ENCODE measurements around the gene ITPR1. TPM values are rescaled to one million over a fixed set of nuclear protein-coding genes. Genes with fewer than 3 reads are reported as not detected.

The ITPR1 gene
- total and polyA plus RNA-seq, 2 of the 4 experiments (the other 2 are of a cell fraction): 1.8 to 5.7 TPM

- Histone ChIP-seq H4K91ac (ENCODE audit: insufficient read depth, low read depth, low read length) (no peak overlapping the region), H3K14ac (replicated peaks; ENCODE audit: low read depth, low read length) (no peak overlapping the region), H3K9me1 (ENCODE audit: insufficient read depth, low read length) (no peaks in the 10 kb centered on the region), H2AK9ac (replicated peaks; ENCODE audit: low read depth, low read length, poor library complexity) (no peak overlapping the region), H2BK120ac (ENCODE audit: low read depth, low read length) (no peak overlapping the region), H3K36me3 (ENCODE audit: control insufficient read depth, insufficient read depth, low read length) (no peaks in the 10 kb centered on the region), H3K18ac (ENCODE audit: low read depth, low read length) (no peak overlapping the region), H3K56ac (ENCODE audit: extremely low read depth, insufficient read depth, low read length) (no peak overlapping the region), H3K79me1 (ENCODE audit: low read depth in 1 of 2, low read length in 2 of 2) (no peaks in the 10 kb centered on the region), H2BK20ac (ENCODE audit: low read depth, low read length) (no peak overlapping the region), H3K4me3 (ENCODE audit: insufficient read depth, low read depth, low read length) (no peak overlapping the region), H4K20me1 (ENCODE audit: insufficient read depth, low read length) (no peaks in the 10 kb centered on the region), H3K9ac (ENCODE audit: low read depth, low read length) (no peak overlapping the region), H3K4me1 (ENCODE audit: control insufficient read depth, insufficient read depth, low read length) (no peaks in the 10 kb centered on the region), H3K27ac (ENCODE audit: insufficient read depth, low read length) (no peak overlapping the region), H4K8ac (ENCODE audit: low read depth in 2 of 2, low read length in 2 of 2) (no peak overlapping the region), H3K23ac (ENCODE audit: low read depth, low read length) (no peak overlapping the region), H3K9me3 (ENCODE audit: control insufficient read depth, insufficient read depth, low read length) (no peaks in the 10 kb centered on the region), H4K5ac (ENCODE audit: low read depth, low read length) (no peak overlapping the region), H3K4me2 (ENCODE audit: low read depth, low read length) (no peak overlapping the region), H3K4ac (ENCODE audit: low read depth, low read length) (no peak overlapping the region), H2AK5ac (ENCODE audit: low read depth, low read length) (no peak overlapping the region), H3K27me3 (ENCODE audit: control insufficient read depth, insufficient read depth, low read length) (no peaks in the 10 kb centered on the region), H2BK5ac (ENCODE audit: low read depth, low read length, poor library complexity, severe bottlenecking) (no peak overlapping the region), H2AFZ (replicated peaks; ENCODE audit: low read length, poor library complexity) (no peak overlapping the region), H2BK15ac (ENCODE audit: low read depth, low read length) (no peak overlapping the region)
- ChIA-PET CTCF (no interaction called here), POLR2A (ENCODE audit: unreplicated experiment) (no interaction called here)
- dilution Hi-C loops (cut with HindIII; ENCODE audit: low sequenced_read_pairs, unreplicated experiment): no loop called here
- no peak for TF ChIP-seq NFE2L2 (IDR thresholded peaks at IDR 0.05; ENCODE audit: low read depth, low read length)
- TF ChIP-seq MXI1 (IDR thresholded peaks at IDR 0.05; ENCODE audit: borderline replicate concordance, low read depth, low read length): no peak
- TF ChIP-seq RCOR1 (IDR thresholded peaks at IDR 0.05; ENCODE audit: insufficient replicate concordance, low read length): no peak
- no peak for TF ChIP-seq MAFK (IDR thresholded peaks at IDR 0.05; ENCODE audit: low read depth, low read length)
- TF ChIP-seq POLR2A (IDR thresholded peaks at IDR 0.05; ENCODE audit: low read depth, low read length): no peak
- TF ChIP-seq CEBPB (IDR thresholded peaks at IDR 0.05; ENCODE audit: low read depth, low read length): no peak
- TF ChIP-seq SMC3 (IDR thresholded peaks at IDR 0.05; ENCODE audit: low read depth, low read length): no peak
- no peak for TF ChIP-seq USF2 (IDR thresholded peaks at IDR 0.05; ENCODE audit: low read depth, low read length)
- no peak for TF ChIP-seq MAZ (IDR thresholded peaks at IDR 0.05; ENCODE audit: borderline replicate concordance, low read depth, low read length)
- TF ChIP-seq, protein P1, sequence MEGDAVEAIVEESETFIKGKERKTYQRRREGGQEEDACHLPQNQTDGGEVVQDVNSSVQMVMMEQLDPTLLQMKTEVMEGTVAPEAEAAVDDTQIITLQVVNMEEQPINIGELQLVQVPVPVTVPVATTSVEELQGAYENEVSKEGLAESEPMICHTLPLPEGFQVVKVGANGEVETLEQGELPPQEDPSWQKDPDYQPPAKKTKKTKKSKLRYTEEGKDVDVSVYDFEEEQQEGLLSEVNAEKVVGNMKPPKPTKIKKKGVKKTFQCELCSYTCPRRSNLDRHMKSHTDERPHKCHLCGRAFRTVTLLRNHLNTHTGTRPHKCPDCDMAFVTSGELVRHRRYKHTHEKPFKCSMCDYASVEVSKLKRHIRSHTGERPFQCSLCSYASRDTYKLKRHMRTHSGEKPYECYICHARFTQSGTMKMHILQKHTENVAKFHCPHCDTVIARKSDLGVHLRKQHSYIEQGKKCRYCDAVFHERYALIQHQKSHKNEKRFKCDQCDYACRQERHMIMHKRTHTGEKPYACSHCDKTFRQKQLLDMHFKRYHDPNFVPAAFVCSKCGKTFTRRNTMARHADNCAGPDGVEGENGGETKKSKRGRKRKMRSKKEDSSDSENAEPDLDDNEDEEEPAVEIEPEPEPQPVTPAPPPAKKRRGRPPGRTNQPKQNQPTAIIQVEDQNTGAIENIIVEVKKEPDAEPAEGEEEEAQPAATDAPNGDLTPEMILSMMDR (conservative IDR thresholded peaks at IDR 0.05; ENCODE audit: low read depth, low read length): no peak
- no peak for TF ChIP-seq FOS (IDR thresholded peaks at IDR 0.05; ENCODE audit: low read depth, low read length)
- no peak for TF ChIP-seq CHD1 (IDR thresholded peaks at IDR 0.05; ENCODE audit: low read depth, low read length)
- no peak for TF ChIP-seq ELK1 (IDR thresholded peaks at IDR 0.05; ENCODE audit: borderline replicate concordance, low read depth, low read length)
- no peak for TF ChIP-seq RAD21 (IDR thresholded peaks at IDR 0.05; ENCODE audit: low read length)
- no peak for TF ChIP-seq BHLHE40 (IDR thresholded peaks at IDR 0.05; ENCODE audit: low read depth, low read length)
- no peak for TF ChIP-seq RFX5 (IDR thresholded peaks at IDR 0.05; ENCODE audit: low read depth, low read length)
- in situ Hi-C loops (cut with MboI; ENCODE audit: low sequenced_read_pairs): no loop called here
- intact Hi-C loops (cut with micrococcal nuclease): no loop called here
- ATAC-seq (ENCODE audit: low read depth): no peak
- no CpG with 5 or more reads among the region's 8 CpGs for WGBS, 2 experiments (ENCODE audit: extremely low coverage in 2 of 2, insufficient read length in 1 of 2)
- BruUV-seq (replicated peaks): no TSS peak
- DNase-seq: no peak
These were observed 309.8 kb downstream of the ITPR1 start for GRCh38 chr3:4802903-4803302.
